HepG2 (cell line): ENCODE measurements around the gene MMD2. TPM values are rescaled to one million over a fixed set of nuclear protein-coding genes. Genes with fewer than 3 reads are reported as not detected.

Experiments
- ATAC-seq: fragments of 200-7000 bp; cut with Tn5 transposase; 3 replicates; pipeline ENCODE4 v1.9.1; 2020; ENCODE audit warnings: mild to moderate bottlenecking, moderate library complexity
- BruUV-seq: library from RNA; stranded (reverse); fragments of 400-500 nt; replicated peaks from 2 replicates; lab custom pipeline; 2021; lab: Mats Ljungman, UMichigan
- CTCF ChIA-PET: fragments of 300-600 bp; formaldehyde crosslinking; extraction: SDS; loops from one replicate; lab custom pipeline; 2021; ENCODE audit warnings: low total read pairs, inconsistent platforms, low intra/inter-chr PET ratio; lab: Yijun Ruan, JAX
- POLR2A ChIA-PET: fragments of 350-600 bp; sonication (Branson Sonifier 250); formaldehyde crosslinking; loops from one replicate; lab custom pipeline; 2020; ENCODE audit warnings: antibody characterized with exemption, inconsistent platforms; lab: Yijun Ruan, JAX
- DNase-seq: peaks from one replicate; pipeline ENCODE4 v3.0.0-alpha.2; 2015; ENCODE audit warnings: low spot score
- FAIRE-seq: peaks from 3 replicates; lab custom pipeline; 2011; peaks lifted over from hg19 to GRCh38; lab: Jason Lieb, UNC
- H2AFZ ChIP-seq: one replicate; pipeline ENCODE4 v1.6.1; 2011; ENCODE audit warnings: low read length, inconsistent platforms
- H3K27ac ChIP-seq: fragments of 300-600 bp; 3 replicates; pipeline ENCODE4 v1.8.0; 2011; ENCODE audit warnings: mixed run types, mild to moderate bottlenecking, mixed read lengths, low read length, inconsistent platforms; ENCODE audit not compliant: insufficient read depth; ENCODE audit errors: extremely low read length
- H3K27me3 ChIP-seq, 2 experiments: fragments of 200-600 bp in 1 of 2; 2 replicates in 1 of 2; 3 replicates in 1 of 2; pipeline versions ENCODE4 v1.6.0 to v1.8.0; 2011; ENCODE audit warnings: low read length in 2 of 2, mild to moderate bottlenecking in 2 of 2, moderate library complexity in 2 of 2, inconsistent platforms in 1 of 2; ENCODE audit not compliant: insufficient read depth in 2 of 2, control insufficient read depth in 1 of 2
- H3K36me3 ChIP-seq, 2 experiments: fragments of 200-600 bp in 1 of 2; replicated peaks in 1 of 2; 2 replicates in 1 of 2; 3 replicates in 1 of 2; pipeline versions ENCODE4 v1.5.1 to v1.8.0; 2011; ENCODE audit warnings: low read length in 2 of 2, inconsistent platforms in 1 of 2; ENCODE audit not compliant: insufficient read depth in 2 of 2, control insufficient read depth in 1 of 2
- H3K4me1 ChIP-seq: 2 replicates; pipeline ENCODE4 v1.5.1; 2012; ENCODE audit warnings: low read length, inconsistent platforms; ENCODE audit not compliant: insufficient read depth
- H3K4me2 ChIP-seq: 2 replicates; pipeline ENCODE4 v1.6.0; 2011; ENCODE audit warnings: low read depth, low read length, inconsistent platforms
- H3K4me3 ChIP-seq, 3 experiments: fragments of 200-600 bp in 1 of 3; sonication (generic), shearing (Covaris generic) in 1 of 3; replicated peaks in 1 of 3; 2 replicates each; pipeline ENCODE4 v1.5.1; 2011 to 2016; ENCODE audit warnings: low read length in 3 of 3, inconsistent platforms in 2 of 3, low read depth in 2 of 3, mild to moderate bottlenecking in 2 of 3, control low read depth in 1 of 3, mixed read lengths in 1 of 3; ENCODE audit not compliant: insufficient read depth in 1 of 3
- H3K79me2 ChIP-seq: one replicate; pipeline ENCODE4 v1.6.1; 2011; ENCODE audit warnings: low read length, inconsistent platforms; ENCODE audit not compliant: insufficient read depth
- H3K9ac ChIP-seq: 2 replicates; pipeline ENCODE4 v1.6.0; 2011; ENCODE audit warnings: mild to moderate bottlenecking, low read depth, low read length, inconsistent platforms; ENCODE audit not compliant: insufficient read depth
- H3K9me3 ChIP-seq: 2 replicates; pipeline ENCODE4 v1.5.1; 2012; ENCODE audit warnings: mild to moderate bottlenecking, low read length
- H4K20me1 ChIP-seq: 2 replicates; pipeline ENCODE4 v1.6.0; 2011; ENCODE audit warnings: inconsistent platforms, mild to moderate bottlenecking, low read length, moderate library complexity; ENCODE audit not compliant: insufficient read depth
- ATF7-NPFF ChIP-seq: sonication (generic); formaldehyde crosslinking; IDR thresholded peaks from 2 replicates; pipeline ENCODE4 v1.8.1; 2023; ENCODE audit warnings: mild to moderate bottlenecking, low read depth, missing genetic modification reagents, moderate library complexity
- BHLHE40 ChIP-seq: IDR thresholded peaks from 2 replicates; pipeline ENCODE4 v1.6.1; 2011; ENCODE audit warnings: low read length, improper control_type of control experiment
- KDM5A ChIP-seq: fragments of 200-600 bp; sonication (generic); IDR thresholded peaks from 2 replicates; pipeline ENCODE4 v1.7.0; 2018; ENCODE audit warnings: antibody characterized with exemption, mild to moderate bottlenecking, low read length, borderline replicate concordance
- KMT2A ChIP-seq: sonication (generic); formaldehyde crosslinking; IDR thresholded peaks from 2 replicates; pipeline ENCODE4 v1.4.0; 2020; ENCODE audit warnings: missing genetic modification reagents
- MIER3 ChIP-seq: IDR thresholded peaks from 2 replicates; pipeline ENCODE4 v1.6.1; 2016; ENCODE audit warnings: missing compliant biosample characterization, borderline replicate concordance
- SP5 ChIP-seq: IDR thresholded peaks from 2 replicates; pipeline ENCODE4 v1.6.1; 2016; ENCODE audit warnings: low read depth, borderline replicate concordance
- TSC22D2 ChIP-seq: sonication (generic); formaldehyde crosslinking; IDR thresholded peaks from 2 replicates; pipeline ENCODE4 v1.5.1; 2020; ENCODE audit warnings: missing genetic modification reagents, mild to moderate bottlenecking, borderline replicate concordance
- U2AF1 ChIP-seq: fragments of 200-400 bp; formaldehyde crosslinking; optimal IDR thresholded peaks from 2 replicates; pipeline ENCODE3; 2017; ENCODE audit warnings: mild to moderate bottlenecking, low read depth, low read length
- ZNF460 ChIP-seq: sonication (generic); formaldehyde crosslinking; IDR thresholded peaks from 2 replicates; pipeline ENCODE4 v1.5.1; 2020; ENCODE audit warnings: missing genetic modification reagents, mild to moderate bottlenecking, borderline replicate concordance
- WGBS: methylation state at CpG from one replicate; pipeline ENCODE4 v1.1.6; 2017; ENCODE audit warnings: low lambda C conversion rate; 5-methylcytosine and 5-hydroxymethylcytosine counted together
- in situ Hi-C: cut with HindIII; loops from 2 replicates; pipeline ENCODE4 v1.10.0; 2017; ENCODE audit warnings: low pct_unique_long_range_greater_than_20kb; ENCODE audit not compliant: extremely low pct_ligation_motif_present
- intact Hi-C: fragments of 100-400 bp; cut with micrococcal nuclease; formaldehyde crosslinking; loops from one replicate; pipeline ENCODE4 v1.10.0; 2022; ENCODE audit not compliant: unreplicated experiment
- polyA plus RNA-seq, 8 experiments: library from polyadenylated mRNA; depleted of rRNA in 3 of 8; stranded (reverse) in 7 of 8; unstranded in 1 of 8; fragments of >200 nt; fragmentation: Illumina TruSeq in 4 of 8; extraction: Trizol in 4 of 8; gene quantifications; 2 replicates each; pipeline versions ENCODE4 v1.2.1 to v1.2.3, GENCODE V29; 2011 to 2016; ENCODE audit warnings: low read depth in 4 of 8, missing spikeins in 1 of 8, mixed read lengths in 1 of 8; ENCODE audit not compliant: insufficient read depth in 1 of 8
- total RNA-seq, 5 experiments: library from RNA; depleted of rRNA; stranded (reverse); fragments of >200 nt; fragmentation: Illumina TruSeq; extraction: Trizol; gene quantifications; 2 replicates each; pipeline ENCODE4 v1.2.3, GENCODE V29; 2016; ENCODE audit warnings: low read depth in 1 of 5
- TF ChIP-seq, protein P1 (sequence below): sonication (generic); formaldehyde crosslinking; IDR thresholded peaks from 2 replicates; pipeline ENCODE4 v1.4.0; 2020; ENCODE audit warnings: missing genetic modification reagents, mild to moderate bottlenecking, borderline replicate concordance
- TF ChIP-seq, protein P2 (sequence below): sonication (generic); formaldehyde crosslinking; IDR thresholded peaks from 2 replicates; pipeline ENCODE4 v1.5.1; 2020; ENCODE audit warnings: mild to moderate bottlenecking, missing genetic modification reagents, moderate library complexity
- TF ChIP-seq, protein P3 (sequence below): IDR thresholded peaks from 2 replicates; pipeline ENCODE4 v1.6.1; 2016; ENCODE audit warnings: mild to moderate bottlenecking

MMD2 gene
- total and polyA plus RNA-seq, 2 of the 13 experiments (the other 11 are each of a cell fraction or from before 2014, with no cell fraction given), result not detected

DNA sequence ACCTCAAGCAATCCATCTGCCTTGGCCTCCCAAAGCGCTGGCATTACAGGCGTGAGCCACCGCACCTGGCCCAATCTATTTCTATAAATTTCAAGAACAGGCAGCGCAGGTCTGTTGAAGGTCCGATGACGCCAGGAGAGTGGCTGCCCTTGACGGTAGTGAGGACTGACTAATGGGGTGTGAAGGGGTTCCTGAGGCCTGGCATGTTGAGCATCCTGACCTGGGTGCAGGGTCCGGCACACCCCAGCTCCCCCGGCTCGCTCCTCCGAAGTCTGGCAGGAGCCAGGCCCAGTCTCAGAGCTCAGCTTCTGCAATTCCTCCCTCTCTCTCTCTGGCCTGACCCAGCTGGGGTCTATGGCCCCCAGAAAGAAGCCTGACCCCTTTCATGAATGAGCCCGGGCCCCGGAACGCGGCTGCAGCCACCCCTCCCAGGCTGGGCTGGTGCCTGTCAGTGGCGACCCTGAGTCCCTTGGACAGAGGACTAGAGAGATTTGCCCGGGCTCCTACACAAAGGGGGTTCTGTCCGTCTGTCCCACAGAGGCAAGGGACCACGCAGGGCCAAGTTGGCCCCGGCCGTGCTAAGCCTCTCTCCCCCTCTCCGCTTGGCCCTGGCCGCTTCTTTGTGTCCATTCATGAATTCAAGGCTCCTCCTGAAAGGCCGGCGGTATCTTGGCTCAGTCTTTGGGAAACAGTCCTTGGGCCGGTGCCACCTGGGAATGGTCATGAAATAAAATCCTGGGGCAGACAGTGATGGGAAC, 18.8 kb downstream of the MMD2 start:
- CTCF ChIA-PET, result no interaction called here
- FAIRE-seq (no peak), ATAC-seq (no peak), DNase-seq (no peak)
- H3K27me3 ChIP-seq, result peaks cover 1 to 3% of the 10 kb centered on the region in 2 experiments; a peak in 2 of 5 replicates
- no peak overlapping the region for H3K4me2 ChIP-seq
- no peaks in the 10 kb centered on the region for H3K4me1 ChIP-seq
- H3K4me3 ChIP-seq, result no peak overlapping the region
- no peak overlapping the region for H3K9ac ChIP-seq
- no peak overlapping the region for H3K27ac ChIP-seq
- POLR2A ChIA-PET, result no interaction called here
- no peak overlapping the region for H2AFZ ChIP-seq
- no peaks in the 10 kb centered on the region for H3K9me3 ChIP-seq
- no TSS peak for BruUV-seq
- in situ Hi-C loops, result no loop called here
- 34% methylated on average over 14 of the region's 26 CpGs for WGBS
- no peaks in the 10 kb centered on the region for H3K36me3 ChIP-seq
- TF ChIP-seq KMT2A (CRISPR knock-in tag) (no peak), SP5 (CRISPR knock-in tag) (no peak), BHLHE40 (no peak), KDM5A (no peak), ZNF460 (CRISPR knock-in tag) (no peak), TSC22D2 (CRISPR knock-in tag) (no peak), ATF7-NPFF (CRISPR knock-in tag) (no peak), MIER3 (CRISPR knock-in tag) (no peak), U2AF1 (no peak)
- TF ChIP-seq, protein P1, sequence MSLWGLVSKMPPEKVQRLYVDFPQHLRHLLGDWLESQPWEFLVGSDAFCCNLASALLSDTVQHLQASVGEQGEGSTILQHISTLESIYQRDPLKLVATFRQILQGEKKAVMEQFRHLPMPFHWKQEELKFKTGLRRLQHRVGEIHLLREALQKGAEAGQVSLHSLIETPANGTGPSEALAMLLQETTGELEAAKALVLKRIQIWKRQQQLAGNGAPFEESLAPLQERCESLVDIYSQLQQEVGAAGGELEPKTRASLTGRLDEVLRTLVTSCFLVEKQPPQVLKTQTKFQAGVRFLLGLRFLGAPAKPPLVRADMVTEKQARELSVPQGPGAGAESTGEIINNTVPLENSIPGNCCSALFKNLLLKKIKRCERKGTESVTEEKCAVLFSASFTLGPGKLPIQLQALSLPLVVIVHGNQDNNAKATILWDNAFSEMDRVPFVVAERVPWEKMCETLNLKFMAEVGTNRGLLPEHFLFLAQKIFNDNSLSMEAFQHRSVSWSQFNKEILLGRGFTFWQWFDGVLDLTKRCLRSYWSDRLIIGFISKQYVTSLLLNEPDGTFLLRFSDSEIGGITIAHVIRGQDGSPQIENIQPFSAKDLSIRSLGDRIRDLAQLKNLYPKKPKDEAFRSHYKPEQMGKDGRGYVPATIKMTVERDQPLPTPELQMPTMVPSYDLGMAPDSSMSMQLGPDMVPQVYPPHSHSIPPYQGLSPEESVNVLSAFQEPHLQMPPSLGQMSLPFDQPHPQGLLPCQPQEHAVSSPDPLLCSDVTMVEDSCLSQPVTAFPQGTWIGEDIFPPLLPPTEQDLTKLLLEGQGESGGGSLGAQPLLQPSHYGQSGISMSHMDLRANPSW, result no peak
- TF ChIP-seq, protein P2, sequence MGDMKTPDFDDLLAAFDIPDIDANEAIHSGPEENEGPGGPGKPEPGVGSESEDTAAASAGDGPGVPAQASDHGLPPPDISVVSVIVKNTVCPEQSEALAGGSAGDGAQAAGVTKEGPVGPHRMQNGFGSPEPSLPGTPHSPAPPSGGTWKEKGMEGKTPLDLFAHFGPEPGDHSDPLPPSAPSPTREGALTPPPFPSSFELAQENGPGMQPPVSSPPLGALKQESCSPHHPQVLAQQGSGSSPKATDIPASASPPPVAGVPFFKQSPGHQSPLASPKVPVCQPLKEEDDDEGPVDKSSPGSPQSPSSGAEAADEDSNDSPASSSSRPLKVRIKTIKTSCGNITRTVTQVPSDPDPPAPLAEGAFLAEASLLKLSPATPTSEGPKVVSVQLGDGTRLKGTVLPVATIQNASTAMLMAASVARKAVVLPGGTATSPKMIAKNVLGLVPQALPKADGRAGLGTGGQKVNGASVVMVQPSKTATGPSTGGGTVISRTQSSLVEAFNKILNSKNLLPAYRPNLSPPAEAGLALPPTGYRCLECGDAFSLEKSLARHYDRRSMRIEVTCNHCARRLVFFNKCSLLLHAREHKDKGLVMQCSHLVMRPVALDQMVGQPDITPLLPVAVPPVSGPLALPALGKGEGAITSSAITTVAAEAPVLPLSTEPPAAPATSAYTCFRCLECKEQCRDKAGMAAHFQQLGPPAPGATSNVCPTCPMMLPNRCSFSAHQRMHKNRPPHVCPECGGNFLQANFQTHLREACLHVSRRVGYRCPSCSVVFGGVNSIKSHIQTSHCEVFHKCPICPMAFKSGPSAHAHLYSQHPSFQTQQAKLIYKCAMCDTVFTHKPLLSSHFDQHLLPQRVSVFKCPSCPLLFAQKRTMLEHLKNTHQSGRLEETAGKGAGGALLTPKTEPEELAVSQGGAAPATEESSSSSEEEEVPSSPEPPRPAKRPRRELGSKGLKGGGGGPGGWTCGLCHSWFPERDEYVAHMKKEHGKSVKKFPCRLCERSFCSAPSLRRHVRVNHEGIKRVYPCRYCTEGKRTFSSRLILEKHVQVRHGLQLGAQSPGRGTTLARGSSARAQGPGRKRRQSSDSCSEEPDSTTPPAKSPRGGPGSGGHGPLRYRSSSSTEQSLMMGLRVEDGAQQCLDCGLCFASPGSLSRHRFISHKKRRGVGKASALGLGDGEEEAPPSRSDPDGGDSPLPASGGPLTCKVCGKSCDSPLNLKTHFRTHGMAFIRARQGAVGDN (CRISPR knock-in tag), result no peak
- TF ChIP-seq, protein P3, sequence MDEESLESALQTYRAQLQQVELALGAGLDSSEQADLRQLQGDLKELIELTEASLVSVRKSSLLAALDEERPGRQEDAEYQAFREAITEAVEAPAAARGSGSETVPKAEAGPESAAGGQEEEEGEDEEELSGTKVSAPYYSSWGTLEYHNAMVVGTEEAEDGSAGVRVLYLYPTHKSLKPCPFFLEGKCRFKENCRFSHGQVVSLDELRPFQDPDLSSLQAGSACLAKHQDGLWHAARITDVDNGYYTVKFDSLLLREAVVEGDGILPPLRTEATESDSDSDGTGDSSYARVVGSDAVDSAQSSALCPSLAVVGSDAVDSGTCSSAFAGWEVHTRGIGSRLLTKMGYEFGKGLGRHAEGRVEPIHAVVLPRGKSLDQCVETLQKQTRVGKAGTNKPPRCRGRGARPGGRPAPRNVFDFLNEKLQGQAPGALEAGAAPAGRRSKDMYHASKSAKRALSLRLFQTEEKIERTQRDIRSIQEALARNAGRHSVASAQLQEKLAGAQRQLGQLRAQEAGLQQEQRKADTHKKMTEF (CRISPR knock-in tag), result no peak
- intact Hi-C loops, result no loop called here
- H3K79me2 ChIP-seq, result no peaks in the 10 kb centered on the region
- H4K20me1 ChIP-seq, result no peaks in the 10 kb centered on the region
